GM19193 (cell line): ENCODE data around the gene TRAF1.

Source experiments
- POLR2A ChIP-seq: IDR thresholded peaks from 4 replicates; pipeline ENCODE4 v1.6.1; 2011; ENCODE audit not compliant: insufficient read depth, insufficient read length; ENCODE audit errors: extremely low read depth

The TRAF1 gene

DNA sequence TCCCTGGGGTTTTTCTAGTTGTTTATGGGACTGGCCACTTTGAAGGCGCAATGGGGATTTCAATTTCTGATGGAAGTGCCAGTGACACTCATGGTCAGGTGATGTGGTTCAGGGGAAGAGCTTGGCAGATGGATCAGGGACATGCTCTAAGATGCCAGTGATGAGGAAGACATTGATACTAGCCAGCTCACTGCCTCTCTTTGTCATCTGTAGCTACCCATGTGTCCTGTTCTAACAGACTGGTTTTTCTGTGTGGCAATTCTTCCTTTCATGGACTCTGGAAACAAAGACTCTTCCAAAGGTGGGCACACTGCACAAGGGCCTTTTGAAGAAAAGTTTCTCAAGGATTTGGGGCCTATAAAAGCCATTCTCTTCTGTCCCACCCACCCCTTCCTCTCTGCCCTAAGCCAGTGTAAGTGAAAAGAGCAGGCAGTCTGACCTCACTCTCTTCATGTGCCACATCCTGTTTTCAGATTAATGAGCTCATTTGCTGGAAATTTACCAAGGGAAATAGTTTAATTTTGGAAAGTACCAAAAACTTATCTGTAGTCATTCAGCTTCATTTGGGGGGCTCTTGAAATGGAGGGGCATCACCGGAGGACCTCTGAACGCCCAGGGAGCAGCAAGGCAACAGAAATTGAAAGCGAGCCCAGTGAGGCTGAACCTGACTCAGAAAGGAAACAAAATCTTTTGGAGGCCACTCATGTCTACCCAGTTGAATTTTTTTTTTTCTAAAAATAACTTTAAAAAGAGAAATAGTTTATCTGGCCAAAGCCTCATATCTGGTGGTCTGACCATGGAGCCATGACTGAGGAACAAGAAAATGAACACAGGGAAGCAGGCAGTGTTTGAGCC lies 4.9 kb upstream of the TRAF1 start:
- TF ChIP-seq POLR2A, result no peak

DNA sequence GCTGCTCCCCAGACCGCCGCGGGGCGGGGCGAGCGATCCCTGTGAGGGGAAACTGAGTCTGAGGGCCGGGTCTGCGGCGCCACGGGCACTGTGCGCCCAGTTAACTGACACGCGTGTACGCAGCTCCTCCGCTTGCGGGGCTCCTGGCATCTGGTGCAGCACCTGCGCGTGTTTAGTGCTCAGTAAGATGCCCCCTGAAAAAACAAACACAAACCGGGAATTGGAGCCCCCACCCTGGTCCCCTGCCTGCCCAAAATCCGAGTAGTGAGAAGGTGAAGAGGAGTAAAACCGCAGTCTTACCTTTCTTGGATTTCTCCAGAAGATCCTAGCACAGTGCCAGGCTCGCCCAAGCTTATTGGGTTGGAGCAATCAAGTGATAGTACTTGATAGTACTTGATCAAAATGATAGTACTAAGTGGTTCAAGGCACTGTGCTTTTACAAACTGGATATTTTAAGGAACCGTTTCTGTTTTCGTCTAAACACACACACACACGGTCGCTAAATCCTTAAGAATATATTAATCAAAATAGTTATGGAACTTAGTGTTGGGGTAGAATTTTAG lies 2.7 kb upstream of the TRAF1 start:
- TF ChIP-seq POLR2A, result no peak

DNA sequence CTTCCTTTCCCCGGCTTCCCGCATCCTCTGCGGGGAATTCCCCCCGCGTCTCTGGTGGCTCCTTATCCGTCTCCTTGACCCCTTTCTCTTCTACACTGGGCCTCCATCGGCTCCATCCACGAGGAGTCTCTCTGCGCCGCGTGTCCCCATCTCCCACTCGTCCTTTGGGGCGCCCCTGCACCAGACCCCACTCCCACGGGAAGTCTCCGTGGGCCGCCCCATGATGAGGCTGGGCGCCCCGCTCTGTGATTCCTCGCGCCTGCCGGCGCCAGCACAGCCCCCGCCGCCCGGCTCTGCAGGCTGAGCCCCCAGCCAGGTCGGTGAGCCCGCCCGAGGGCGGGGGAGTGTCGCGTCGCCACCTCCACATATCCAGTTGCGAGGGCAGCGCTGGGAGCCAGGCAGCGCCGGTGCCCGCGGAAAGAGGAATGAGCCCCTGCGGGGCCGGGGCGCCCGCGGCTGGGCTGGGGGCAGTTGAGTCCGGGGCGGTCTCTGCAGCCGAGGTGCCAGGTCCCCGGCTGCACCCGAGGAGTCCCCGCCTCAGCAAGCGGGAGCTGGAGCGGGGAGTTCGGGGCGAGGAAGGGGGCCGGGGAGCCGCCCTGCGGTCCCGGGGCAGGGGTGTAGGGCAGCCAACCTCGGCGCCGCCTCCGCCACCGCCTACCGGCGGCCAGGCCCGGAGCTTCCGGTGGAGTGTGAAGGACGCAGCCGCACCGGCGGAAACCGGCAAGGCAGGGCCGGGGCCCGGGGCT lies 2.1 kb upstream of the TRAF1 start:
- TF ChIP-seq POLR2A, result peak; percentile 69

DNA sequence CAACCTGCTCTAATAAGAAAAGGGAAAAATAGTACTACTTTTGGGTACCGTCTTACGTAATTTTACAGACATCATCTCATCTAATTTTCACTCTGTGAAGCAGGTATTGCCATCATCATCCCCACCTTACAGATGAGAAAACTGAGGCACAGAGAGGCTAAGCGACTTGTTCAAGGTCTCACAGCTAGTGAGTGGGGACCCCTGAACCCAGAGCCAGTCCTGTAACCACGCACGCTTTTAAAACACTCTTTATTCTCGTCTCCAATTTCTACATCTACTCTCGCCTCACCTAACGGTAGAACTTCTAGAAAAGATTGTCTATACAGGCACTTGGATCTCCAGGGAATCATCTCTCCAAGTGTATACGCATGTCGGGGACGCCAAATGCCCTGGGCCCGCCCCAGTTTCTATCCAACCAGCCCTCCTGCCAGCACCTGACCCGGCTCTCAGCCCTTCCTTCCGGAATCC lies 1.5 kb upstream of the TRAF1 start:
- TF ChIP-seq POLR2A, result no peak

DNA sequence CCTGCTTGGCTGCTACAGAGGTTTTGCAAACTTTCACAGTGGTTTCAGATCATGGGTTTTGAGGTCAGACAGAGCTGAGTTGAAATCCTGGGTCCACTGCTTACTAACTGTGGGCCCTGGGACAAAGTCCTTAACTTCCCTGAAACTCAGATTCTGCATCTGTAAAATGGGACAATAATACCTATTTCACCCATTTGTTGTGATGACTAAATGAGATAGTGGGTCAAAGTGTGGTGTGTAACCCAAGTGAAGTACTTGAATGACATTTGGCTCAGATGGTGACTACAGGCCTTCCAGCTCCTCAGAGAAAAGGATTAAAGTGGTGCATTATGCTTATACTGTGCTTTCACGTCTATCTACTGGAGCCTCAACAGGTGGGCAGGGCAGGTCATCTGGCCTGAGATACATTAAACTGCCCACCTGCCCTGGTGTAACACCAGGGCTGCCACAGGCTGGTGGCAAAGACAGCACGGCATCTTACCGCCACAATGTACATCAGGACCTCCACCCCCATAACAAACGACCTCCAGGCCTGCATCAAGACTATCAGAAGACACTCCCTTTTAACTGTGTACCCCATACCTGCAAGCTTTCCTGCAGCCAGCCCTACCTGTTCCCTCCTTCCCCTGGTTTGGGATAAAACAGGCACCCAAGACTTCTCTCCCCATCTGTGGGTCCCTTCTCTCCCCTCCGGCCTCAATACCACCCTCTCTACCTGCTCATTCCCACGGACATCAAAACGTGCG lies 846 bp upstream of the TRAF1 start:
- TF ChIP-seq POLR2A, result peak; percentile 9

DNA sequence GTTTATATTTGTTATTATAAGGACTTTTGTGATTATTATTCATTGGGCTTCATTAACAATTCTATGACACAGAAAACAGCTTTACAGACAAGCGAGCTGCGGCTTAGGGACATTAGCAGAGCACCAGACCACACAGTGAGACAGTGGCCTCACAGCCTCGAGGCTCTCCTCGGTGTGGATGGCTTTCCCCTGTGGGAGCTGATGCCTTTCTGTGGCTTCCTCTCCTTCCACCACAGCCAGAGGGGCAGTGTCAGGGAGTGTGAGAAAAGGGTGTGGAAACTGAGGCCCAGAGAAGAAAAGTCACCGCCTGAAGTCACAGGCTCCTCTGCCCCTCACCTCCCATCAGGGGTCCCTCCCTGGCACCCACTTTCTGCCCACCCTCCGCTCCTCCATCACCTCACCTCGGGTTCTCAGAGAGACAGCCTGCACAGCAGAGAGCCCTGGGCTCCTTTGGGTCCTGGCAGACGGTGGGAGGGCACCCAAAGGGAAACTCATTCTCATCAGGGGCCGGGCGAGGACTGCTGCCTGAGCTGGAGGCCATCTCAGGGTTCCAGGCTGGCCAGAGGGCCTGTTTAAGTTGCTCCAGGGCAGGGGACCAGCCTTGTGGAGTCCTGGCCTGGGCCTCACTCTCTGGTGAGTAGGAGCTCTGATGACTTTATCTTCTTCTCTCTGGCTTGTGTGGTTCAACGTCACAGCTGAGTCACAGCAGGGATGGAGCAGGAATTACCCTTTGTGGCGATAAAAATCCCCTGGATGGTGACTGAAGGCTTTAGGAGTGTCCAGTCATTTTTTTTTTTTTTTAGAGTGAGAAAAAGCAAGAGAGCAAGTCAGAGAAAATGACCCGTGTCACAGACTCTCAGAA lies 830 bp downstream of the TRAF1 start:
- peak; percentile 99 for TF ChIP-seq POLR2A

DNA sequence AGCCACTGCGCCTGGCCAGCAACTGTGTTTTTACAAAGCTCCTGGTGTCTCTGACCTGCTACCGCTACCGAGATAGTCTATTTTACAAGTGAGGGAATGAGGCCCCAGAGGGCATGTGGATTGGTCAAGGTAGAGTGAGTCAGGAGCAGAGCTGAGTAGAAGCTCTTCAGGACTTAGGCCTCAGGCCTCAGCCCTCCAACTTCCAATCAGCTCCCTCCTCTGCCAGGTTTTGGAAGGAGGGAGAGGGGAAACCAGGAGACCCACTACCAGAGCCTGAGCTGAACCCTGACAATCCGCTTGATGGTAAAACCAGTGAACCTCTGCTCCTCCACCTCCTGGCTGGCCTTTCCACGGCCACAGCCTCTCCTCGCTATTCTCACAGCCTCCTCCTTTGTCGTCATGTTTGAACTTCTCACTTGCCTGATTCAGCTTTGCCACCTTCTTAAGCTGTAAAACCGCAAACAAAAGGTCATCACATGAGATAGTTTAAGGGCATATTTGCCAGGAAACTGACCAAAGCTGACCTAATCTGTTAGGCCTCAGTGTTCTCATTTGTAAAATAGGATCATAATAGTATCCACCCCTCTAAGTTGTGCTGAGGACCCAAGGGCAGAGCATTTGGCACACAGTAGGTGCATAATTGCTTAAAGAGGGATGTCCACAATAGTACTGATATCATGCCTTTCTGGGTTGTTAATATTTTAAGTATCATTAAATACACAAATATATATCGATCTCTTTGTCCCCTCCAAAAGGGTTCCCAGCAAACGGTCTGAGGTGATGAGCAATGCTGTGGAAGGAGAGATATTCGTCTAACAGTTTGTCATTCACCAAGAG lies 1.7 kb downstream of the TRAF1 start:
- TF ChIP-seq POLR2A, result peak; percentile 55

DNA sequence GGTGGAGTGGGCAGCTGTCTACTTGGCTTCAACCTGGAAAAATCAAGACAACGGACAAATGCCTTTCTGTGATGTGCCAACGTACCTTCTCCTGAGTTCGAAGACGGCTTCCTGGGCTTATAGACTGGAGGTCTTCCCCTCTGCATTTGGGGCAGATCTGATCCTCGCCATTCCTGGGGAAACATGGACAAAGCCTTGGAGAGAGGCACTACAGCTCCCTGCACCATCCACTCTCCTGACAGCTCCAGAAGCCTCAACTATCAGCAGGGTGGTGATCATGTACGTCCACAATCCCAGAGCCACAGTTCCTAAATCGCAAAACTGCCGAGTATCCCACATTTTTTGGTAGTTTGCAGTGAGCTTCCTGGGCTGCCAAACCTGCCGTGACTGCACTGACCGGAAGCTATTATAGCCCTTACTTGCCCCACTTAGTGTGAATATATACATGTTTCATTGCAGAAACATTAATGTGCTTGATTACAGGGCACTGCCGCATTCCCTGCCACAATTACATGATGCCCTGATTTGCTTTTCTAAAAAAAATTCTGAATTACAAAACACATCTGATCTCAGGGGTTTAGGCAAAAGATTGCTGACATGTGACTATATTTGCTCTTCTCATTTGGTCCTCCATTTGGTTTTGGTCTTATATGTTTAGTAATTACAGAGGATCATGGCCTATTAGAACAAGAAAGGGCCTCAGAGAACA lies 2.8 kb downstream of the TRAF1 start:
- TF ChIP-seq POLR2A, result peak; percentile 42

DNA sequence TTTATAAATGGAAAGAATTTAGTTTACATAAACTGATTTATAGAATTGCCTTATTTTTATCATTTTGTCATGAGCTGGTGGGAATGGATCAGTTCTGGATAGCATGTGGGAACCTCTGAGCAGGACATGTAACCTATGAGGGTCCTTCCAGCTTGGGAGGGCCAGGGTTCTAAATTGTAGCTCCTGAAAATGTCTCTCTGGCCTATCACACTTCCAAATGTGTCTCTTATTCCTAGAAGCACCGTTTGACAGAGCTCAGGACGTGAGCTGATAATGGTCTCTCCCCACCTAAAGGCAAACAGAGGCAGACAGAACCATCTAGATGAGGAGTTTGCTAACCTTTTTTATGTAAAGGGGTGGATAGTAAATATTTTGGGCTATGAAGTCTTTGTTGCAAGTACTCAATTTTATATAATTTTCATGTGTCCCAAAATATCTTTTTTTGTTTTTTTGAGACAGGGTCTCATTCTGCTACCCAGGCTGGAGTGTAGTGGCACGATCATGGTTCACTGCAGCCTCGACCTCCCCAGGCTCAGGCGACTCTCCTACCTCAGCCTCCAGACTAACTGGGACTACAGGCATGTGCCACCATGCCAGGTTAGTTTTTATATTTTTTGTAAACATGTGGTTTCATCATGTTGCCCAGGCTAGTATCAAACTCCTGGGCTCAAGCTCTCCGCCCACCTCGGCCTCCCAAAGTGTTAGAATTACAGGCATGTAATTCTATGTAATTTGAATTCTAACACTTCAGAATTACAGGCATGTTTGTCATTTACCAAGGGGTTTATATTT lies 4.0 kb downstream of the TRAF1 start:
- TF ChIP-seq POLR2A, result no peak

DNA sequence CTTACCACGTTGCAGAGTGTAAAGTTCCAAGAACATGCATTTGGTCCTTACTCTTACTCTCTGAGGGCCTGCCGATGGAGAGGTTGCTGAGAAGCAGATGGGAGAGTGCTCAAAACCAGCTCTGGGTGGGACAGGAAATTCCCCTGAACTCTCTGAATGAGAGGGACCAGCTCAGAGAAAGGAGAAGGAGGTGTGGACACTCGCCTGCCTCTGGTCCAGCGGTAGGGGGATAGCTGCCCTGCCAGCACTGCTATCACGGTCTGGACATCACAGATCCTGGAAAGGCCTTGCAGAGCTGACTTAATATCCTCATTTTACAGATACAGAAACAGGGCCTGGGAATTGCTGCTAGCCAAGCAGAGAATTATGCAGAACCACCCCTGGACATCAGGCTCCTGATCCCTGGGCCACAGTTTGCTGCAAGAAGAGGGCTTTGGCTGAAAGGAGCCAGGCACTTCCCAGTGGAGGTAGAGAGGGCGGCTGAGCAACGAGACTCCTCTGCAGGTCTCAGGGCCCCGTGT lies 4.9 kb downstream of the TRAF1 start:
- peak; percentile 61 for TF ChIP-seq POLR2A

DNA sequence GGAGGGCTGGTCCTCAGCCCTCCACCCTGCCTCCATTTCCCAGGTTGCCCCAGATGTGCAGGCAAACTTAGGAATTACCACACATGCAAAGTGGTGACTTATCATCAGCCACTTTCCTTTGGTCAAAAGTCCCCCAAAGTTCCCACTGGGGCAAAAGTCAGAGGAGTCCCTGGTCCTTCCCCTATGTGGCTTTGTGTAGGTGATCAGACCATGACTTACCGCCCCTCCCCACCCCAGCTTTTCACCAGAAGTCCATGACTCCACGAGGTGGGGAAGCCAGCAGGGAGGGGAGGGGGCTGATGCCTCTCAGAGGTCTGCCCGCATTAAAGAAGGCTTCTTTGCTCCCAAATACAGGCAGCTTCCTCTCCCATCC lies 5.8 kb downstream of the TRAF1 start:
- no peak for TF ChIP-seq POLR2A
